Sciatic nerve (tissue), 2 donors: Measurements from ENCODE around the gene CCIN. TPM values are rescaled to one million over a fixed set of nuclear protein-coding genes. Genes with fewer than 3 reads are reported as not detected.

Source experiments
- ATAC-seq: fragments of 200-7000 bp; cut with Tn5 transposase; one replicate; pipeline ENCODE4 v1.9.1; 2020; ENCODE audit warnings: mild to moderate bottlenecking, moderate library complexity
- DNase-seq: peaks from one replicate; pipeline ENCODE4 v3.0.0-alpha.2; 2020; ENCODE audit warnings: low spot score
- intact Hi-C: fragments of 100-400 bp; cut with DNase I; formaldehyde crosslinking; loops from one replicate; pipeline ENCODE4 v1.14.2; 2022
- total RNA-seq: library from RNA; stranded (reverse); fragmentation: NEBNext Ultra II Directional; extraction: Animal tissue kit (Norgen Biotek cat#: 25700); gene quantifications from one replicate; pipeline ENCODE4 v1.2.1, GENCODE V29; 2021
- donor health status: DM: no; HTN: no; CAD: no.
- donor health status: DM: no; HTN: no; CAD: no.

Gene CCIN
- total RNA-seq, 1 donor from 2014 or later = not detected

DNA sequence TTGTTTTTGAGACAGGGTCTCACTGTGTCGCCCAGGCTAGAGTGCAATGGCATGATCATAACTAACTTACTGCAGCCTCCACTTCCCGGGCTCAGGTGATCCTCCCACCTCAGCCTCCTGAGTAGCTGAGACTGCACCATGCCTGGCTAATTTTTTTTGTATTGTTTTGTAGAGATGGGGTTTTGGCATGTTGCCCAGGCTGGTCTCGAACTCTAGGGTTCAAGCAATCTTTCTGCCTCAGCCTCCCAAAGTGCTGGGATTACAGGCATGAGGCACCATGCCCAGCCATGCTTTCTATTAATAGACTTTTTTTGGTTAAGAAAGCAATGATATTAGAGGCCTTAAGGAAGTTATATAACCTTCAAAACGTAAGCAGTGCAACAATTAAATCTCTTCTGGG is 44.8 kb downstream of the CCIN start:
- intact Hi-C loops = no loop called here
- DNase-seq = no peak

DNA sequence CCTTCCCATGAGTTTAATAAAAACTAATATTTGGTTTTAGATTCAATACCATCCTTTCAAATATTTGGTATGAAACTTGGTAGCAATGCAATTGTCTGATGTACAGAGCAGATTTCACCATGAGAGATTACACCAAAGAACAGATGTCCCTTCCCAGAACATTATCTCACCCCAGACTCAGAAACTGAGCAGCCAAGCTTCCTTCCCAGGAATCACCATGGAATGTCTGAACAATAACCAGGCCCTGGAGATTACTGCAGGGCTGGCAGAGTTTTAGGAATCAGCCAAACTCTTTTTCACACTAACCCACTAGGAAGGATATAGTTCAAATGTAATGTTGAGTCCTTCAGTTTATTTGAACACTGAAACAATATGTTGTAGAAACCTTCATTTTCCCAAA is 45.4 kb downstream of the CCIN start:
- ATAC-seq (no peak), DNase-seq (no peak)
- intact Hi-C loops = no loop called here

More for the DNA sequence above, 44.8 kb downstream of the CCIN start:
- no peak for ATAC-seq

DNA sequence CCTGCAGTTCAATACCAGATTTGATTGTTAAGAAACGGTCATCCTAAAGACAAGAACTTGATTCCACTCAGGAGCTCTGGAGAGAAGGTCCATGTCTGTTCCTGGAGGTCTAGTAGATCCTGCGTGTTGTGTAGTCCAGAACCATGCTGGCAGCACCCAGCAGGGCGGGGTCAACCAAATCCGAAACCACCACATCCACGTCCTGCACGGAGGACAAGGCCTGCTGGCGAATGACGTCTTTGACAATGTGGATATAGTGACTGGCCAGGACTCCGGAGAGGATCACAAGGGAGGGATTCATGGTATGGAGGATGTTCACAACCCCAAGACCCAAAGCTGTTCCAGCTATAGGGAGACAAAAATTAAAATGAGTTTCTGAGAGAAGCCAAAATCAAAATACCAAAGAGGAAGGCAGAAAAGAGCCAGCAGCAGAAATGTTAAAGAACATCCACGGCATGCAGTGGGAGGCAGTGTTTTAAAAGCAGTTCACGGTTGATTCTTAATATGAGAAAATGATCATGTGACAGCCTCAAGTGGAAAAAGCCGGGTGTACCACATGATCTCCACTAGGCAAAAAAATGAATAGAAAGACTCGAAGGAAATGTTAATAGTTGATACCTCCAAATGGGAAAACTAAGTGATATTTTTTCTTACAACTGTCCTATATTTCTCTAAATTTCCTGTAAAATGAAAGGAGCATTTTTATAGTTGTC is 48.2 kb downstream of the CCIN start:
- ATAC-seq (no peak), DNase-seq (no peak)
- intact Hi-C loops = no loop called here

DNA sequence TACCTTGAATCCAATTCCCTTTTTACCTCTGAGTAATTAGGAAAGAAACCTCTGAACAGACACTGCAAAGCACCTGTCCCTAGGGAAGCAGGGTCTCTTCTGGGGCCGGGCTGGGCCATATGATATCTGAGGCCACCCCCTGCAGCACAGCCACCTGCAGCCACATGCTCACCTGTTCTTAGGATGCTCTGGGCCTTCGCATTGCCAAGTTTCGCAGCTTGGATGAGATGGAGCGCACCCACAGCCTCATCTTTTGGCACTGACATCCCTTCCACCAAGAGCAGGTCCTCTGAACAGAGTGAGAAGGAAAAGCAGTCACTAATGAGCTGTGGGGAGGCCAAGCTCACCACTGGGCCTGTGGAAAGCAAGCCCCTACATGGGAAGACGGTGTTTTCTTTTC is 48.8 kb downstream of the CCIN start:
- intact Hi-C loops = no loop called here
- no peak for ATAC-seq

DNA sequence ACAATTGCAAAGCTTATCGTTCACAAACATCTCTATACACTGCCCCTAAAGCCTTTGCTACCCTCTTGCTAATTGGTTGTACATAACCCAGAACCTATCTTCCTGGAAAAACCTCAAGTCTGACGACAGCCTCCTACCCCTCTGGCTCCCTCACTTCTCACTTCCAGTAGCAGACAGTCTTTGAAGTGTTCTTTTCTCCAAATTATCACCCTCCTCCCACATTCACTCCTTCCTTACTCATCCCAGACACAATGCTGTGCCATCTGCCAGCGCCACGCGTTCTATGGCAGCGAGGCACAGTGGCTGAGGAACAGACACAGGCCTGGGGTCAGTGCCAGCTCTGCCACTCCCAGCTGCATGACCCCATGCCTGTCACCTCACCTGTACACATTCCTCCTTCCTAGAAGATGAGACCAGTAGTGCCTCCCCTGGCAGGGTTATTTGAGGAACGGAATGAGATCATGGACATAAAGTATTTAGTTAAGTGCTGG is 49.3 kb downstream of the CCIN start:
- ATAC-seq = no peak
- no peak for DNase-seq
- intact Hi-C loops = no loop called here

More for the DNA sequence above, 48.8 kb downstream of the CCIN start:
- no peak for DNase-seq

Other genes starting within 250 kb of the CCIN start
- not detected for gene OR2S2, start 211.2 kb upstream of the CCIN start, total RNA-seq
- 24.0 TPM for gene RECK, start 132.5 kb upstream of the CCIN start, total RNA-seq
- gene GLIPR2, start 32.7 kb upstream of the CCIN start, total RNA-seq = 14.8 TPM
- 103 TPM for gene CLTA, start 21.5 kb downstream of the CCIN start, total RNA-seq
- 26.0 TPM for gene GNE, start 89.1 kb downstream of the CCIN start, total RNA-seq
- gene RNF38, start 230.9 kb downstream of the CCIN start, total RNA-seq = 59.5 TPM